IMR-90 (cell line): ENCODE measurements around the gene NEURL2. TPM values are rescaled to one million over a fixed set of nuclear protein-coding genes. Genes with fewer than 3 reads are reported as not detected.

ENCODE experiments used
- ATAC-seq: fragments of 200-7000 bp; cut with Tn5 transposase; 2 replicates; pipeline ENCODE4 v1.9.1; 2020; ENCODE audit warnings: low read depth, mild to moderate bottlenecking, moderate library complexity
- BruUV-seq: library from RNA; stranded (reverse); fragments of 400-500 nt; replicated peaks from 2 replicates; lab custom pipeline; 2021; lab: Mats Ljungman, UMichigan
- CTCF ChIA-PET: fragments of 300-600 bp; formaldehyde crosslinking; extraction: SDS; loops from one replicate; lab custom pipeline; 2021; ENCODE audit warnings: antibody characterized with exemption; lab: Yijun Ruan, JAX
- POLR2A ChIA-PET: fragments of 300-600 bp; sonication (Branson Sonifier 250); formaldehyde crosslinking; loops from one replicate; lab custom pipeline; 2022; ENCODE audit warnings: antibody characterized with exemption; ENCODE audit not compliant: unreplicated experiment; lab: Charles Lee
- DNase-seq: peaks from one replicate; pipeline ENCODE4 v3.0.0; 2013
- H2AFZ ChIP-seq: replicated peaks from 2 replicates; pipeline ENCODE3; 2013; ENCODE audit warnings: low read length, mild to moderate bottlenecking; ENCODE audit not compliant: poor library complexity
- H2AK5ac ChIP-seq: 2 replicates; pipeline ENCODE4 v1.6.1; 2013; ENCODE audit warnings: low read depth, low read length, inconsistent platforms
- H2AK9ac ChIP-seq: replicated peaks from 2 replicates; pipeline ENCODE3; 2013; ENCODE audit warnings: mild to moderate bottlenecking, low read depth, low read length, moderate library complexity; ENCODE audit not compliant: poor library complexity
- H2BK120ac ChIP-seq: 2 replicates; pipeline ENCODE4 v1.6.1; 2013; ENCODE audit warnings: low read depth, low read length, inconsistent platforms
- H2BK15ac ChIP-seq: 3 replicates; pipeline ENCODE4 v1.6.1; 2013; ENCODE audit warnings: low read depth, low read length, inconsistent platforms
- H2BK20ac ChIP-seq: 2 replicates; pipeline ENCODE4 v1.6.1; 2013; ENCODE audit warnings: low read depth, mild to moderate bottlenecking, inconsistent platforms, low read length, moderate library complexity
- H2BK5ac ChIP-seq: 2 replicates; pipeline ENCODE4 v1.6.1; 2013; ENCODE audit warnings: mild to moderate bottlenecking, low read depth, low read length, inconsistent platforms; ENCODE audit not compliant: poor library complexity, severe bottlenecking
- H3K14ac ChIP-seq: replicated peaks from 2 replicates; pipeline ENCODE4 v1.6.1; 2013; ENCODE audit warnings: low read depth, low read length, inconsistent platforms
- H3K18ac ChIP-seq: 2 replicates; pipeline ENCODE4 v1.6.1; 2013; ENCODE audit warnings: low read depth, low read length, control low read depth
- H3K23ac ChIP-seq: 2 replicates; pipeline ENCODE4 v1.6.1; 2013; ENCODE audit warnings: low read depth, low read length, inconsistent platforms
- H3K27ac ChIP-seq: 2 replicates; pipeline ENCODE4 v1.5.1; 2013; ENCODE audit warnings: mild to moderate bottlenecking, control low read depth, low read length; ENCODE audit not compliant: insufficient read depth
- H3K27me3 ChIP-seq: 2 replicates; pipeline ENCODE4 v1.6.1; 2013; ENCODE audit warnings: low read length; ENCODE audit not compliant: control insufficient read depth, insufficient read depth
- H3K36me3 ChIP-seq: 2 replicates; pipeline ENCODE4 v1.6.1; 2013; ENCODE audit warnings: low read length, mixed read lengths; ENCODE audit not compliant: control insufficient read depth, insufficient read depth
- H3K4ac ChIP-seq: 2 replicates; pipeline ENCODE4 v1.6.1; 2013; ENCODE audit warnings: low read depth, low read length, inconsistent platforms
- H3K4me1 ChIP-seq: 2 replicates; pipeline ENCODE4 v1.6.1; 2013; ENCODE audit warnings: low read length, mixed read lengths; ENCODE audit not compliant: control insufficient read depth, insufficient read depth
- H3K4me2 ChIP-seq: 2 replicates; pipeline ENCODE4 v1.6.1; 2013; ENCODE audit warnings: low read depth, mild to moderate bottlenecking, control low read depth, low read length, moderate library complexity
- H3K4me3 ChIP-seq: 2 replicates; pipeline ENCODE4 v1.5.1; 2013; ENCODE audit warnings: low read depth, mild to moderate bottlenecking, control low read depth, low read length, moderate library complexity; ENCODE audit not compliant: insufficient read depth
- H3K56ac ChIP-seq: 2 replicates; pipeline ENCODE4 v1.6.1; 2013; ENCODE audit warnings: low read length, inconsistent platforms; ENCODE audit not compliant: insufficient read depth; ENCODE audit errors: extremely low read depth
- H3K79me1 ChIP-seq, 2 experiments: 2 replicates each; pipeline ENCODE4 v1.6.1; 2013; ENCODE audit warnings: low read length in 2 of 2, inconsistent platforms in 1 of 2, low read depth in 1 of 2
- H3K9ac ChIP-seq: 2 replicates; pipeline ENCODE4 v1.6.1; 2013; ENCODE audit warnings: low read depth, low read length, control low read depth
- H3K9me1 ChIP-seq: 2 replicates; pipeline ENCODE4 v1.6.1; 2013; ENCODE audit warnings: low read length, inconsistent platforms; ENCODE audit not compliant: insufficient read depth
- H3K9me3 ChIP-seq: 2 replicates; pipeline ENCODE4 v1.6.1; 2013; ENCODE audit warnings: low read length; ENCODE audit not compliant: control insufficient read depth, insufficient read depth
- H4K20me1 ChIP-seq: 2 replicates; pipeline ENCODE4 v1.6.1; 2013; ENCODE audit warnings: low read length, inconsistent platforms; ENCODE audit not compliant: insufficient read depth
- H4K5ac ChIP-seq: 2 replicates; pipeline ENCODE4 v1.6.1; 2013; ENCODE audit warnings: mild to moderate bottlenecking, low read depth, low read length, control low read depth
- H4K8ac ChIP-seq, 2 experiments: 2 replicates each; pipeline ENCODE4 v1.6.1; 2013; ENCODE audit warnings: low read depth in 2 of 2, low read length in 2 of 2, control low read depth in 1 of 2, inconsistent platforms in 1 of 2
- H4K91ac ChIP-seq: 2 replicates; pipeline ENCODE4 v1.6.1; 2013; ENCODE audit warnings: low read depth, low read length, inconsistent platforms; ENCODE audit not compliant: insufficient read depth
- BHLHE40 ChIP-seq: fragments of 150-350 bp; IDR thresholded peaks from 2 replicates; pipeline ENCODE4 v1.6.1; 2016; ENCODE audit warnings: mild to moderate bottlenecking, low read depth, low read length
- CEBPB ChIP-seq: IDR thresholded peaks from 2 replicates; pipeline ENCODE4 v1.6.1; 2012; ENCODE audit warnings: low read depth, low read length, improper control_type of control experiment
- CHD1 ChIP-seq: IDR thresholded peaks from 2 replicates; pipeline ENCODE4 v1.6.1; 2012; ENCODE audit warnings: low read depth, low read length, improper control_type of control experiment
- CTCF ChIP-seq: conservative IDR thresholded peaks from 2 replicates; pipeline ENCODE4 v1.5.1; 2012; ENCODE audit warnings: mild to moderate bottlenecking, low read depth, low read length, improper control_type of control experiment
- ELK1 ChIP-seq: fragments of 150-350 bp; IDR thresholded peaks from 2 replicates; pipeline ENCODE4 v1.6.1; 2016; ENCODE audit warnings: low read depth, mild to moderate bottlenecking, low read length, moderate library complexity, borderline replicate concordance
- FOS ChIP-seq: fragments of 150-350 bp; IDR thresholded peaks from 2 replicates; pipeline ENCODE4 v1.6.1; 2016; ENCODE audit warnings: low read depth, low read length
- MAFK ChIP-seq: IDR thresholded peaks from 2 replicates; pipeline ENCODE4 v1.6.1; 2012; ENCODE audit warnings: low read depth, low read length, improper control_type of control experiment
- MAZ ChIP-seq: IDR thresholded peaks from 2 replicates; pipeline ENCODE4 v1.6.1; 2012; ENCODE audit warnings: low read depth, mild to moderate bottlenecking, low read length, improper control_type of control experiment, moderate library complexity, borderline replicate concordance
- MXI1 ChIP-seq: IDR thresholded peaks from 2 replicates; pipeline ENCODE4 v1.6.1; 2012; ENCODE audit warnings: low read depth, mild to moderate bottlenecking, low read length, moderate library complexity, borderline replicate concordance
- NFE2L2 ChIP-seq: fragments of 150-350 bp; IDR thresholded peaks from 2 replicates; pipeline ENCODE4 v1.6.1; 2016; ENCODE audit warnings: low read depth, mild to moderate bottlenecking, low read length
- POLR2A ChIP-seq: IDR thresholded peaks from 2 replicates; pipeline ENCODE4 v1.6.1; 2012; ENCODE audit warnings: mild to moderate bottlenecking, low read depth, low read length
- RAD21 ChIP-seq: IDR thresholded peaks from 2 replicates; pipeline ENCODE4 v1.6.1; 2012; ENCODE audit warnings: low read length, improper control_type of control experiment
- RCOR1 ChIP-seq: IDR thresholded peaks from 2 replicates; pipeline ENCODE4 v1.6.1; 2012; ENCODE audit warnings: mild to moderate bottlenecking, low read length, improper control_type of control experiment; ENCODE audit not compliant: insufficient replicate concordance
- RFX5 ChIP-seq: IDR thresholded peaks from 2 replicates; pipeline ENCODE4 v1.8.0; 2012; ENCODE audit warnings: low read depth, mild to moderate bottlenecking, low read length, moderate library complexity
- SMC3 ChIP-seq: fragments of 150-350 bp; IDR thresholded peaks from 2 replicates; pipeline ENCODE4 v1.6.1; 2016; ENCODE audit warnings: low read depth, mild to moderate bottlenecking, antibody characterized with exemption, low read length, moderate library complexity
- USF2 ChIP-seq: fragments of 150-350 bp; IDR thresholded peaks from 2 replicates; pipeline ENCODE4 v1.6.1; 2017; ENCODE audit warnings: mild to moderate bottlenecking, antibody characterized with exemption, low read length, low read depth
- WGBS, 2 experiments: methylation state at CpG; one replicate each; pipeline versions ENCODE4 v1.1.5 to v1.1.7; 2013; ENCODE audit warnings: missing lambda C conversion rate in 2 of 2; ENCODE audit not compliant: insufficient read length in 1 of 2; ENCODE audit errors: extremely low coverage in 2 of 2; 5-methylcytosine and 5-hydroxymethylcytosine counted together
- dilution Hi-C: fragments of 300-500 bp; cut with HindIII; formaldehyde crosslinking; loops from one replicate; pipeline ENCODE4 v1.14.3; 2018; ENCODE audit warnings: low sequenced_read_pairs; ENCODE audit not compliant: unreplicated experiment
- in situ Hi-C: fragments of 300-500 bp; cut with MboI; formaldehyde crosslinking; loops from 3 replicates; pipeline ENCODE4 v1.14.3; 2019; ENCODE audit warnings: low sequenced_read_pairs, inconsistent platforms, mixed read lengths
- intact Hi-C: fragments of 100-400 bp; cut with micrococcal nuclease; formaldehyde crosslinking; loops from 2 replicates; pipeline ENCODE4 v1.10.0; 2022
- polyA plus RNA-seq, 3 experiments: library from polyadenylated mRNA; depleted of rRNA; stranded (reverse); fragments of >200 nt; gene quantifications; 2 replicates each; pipeline ENCODE4 v1.2.3, GENCODE V29; 2012; ENCODE audit warnings: low replicate concordance in 1 of 3
- total RNA-seq: library from RNA; depleted of rRNA; stranded (reverse); fragments of >200 nt; gene quantifications from 2 replicates; pipeline ENCODE4 v1.2.3, GENCODE V29; 2012

Gene NEURL2
- total and polyA plus RNA-seq, 2 of the 4 experiments (the other 2 are of a cell fraction): 1.1 to 2.5 TPM

- Histone ChIP-seq H3K4me3 (no peak overlapping the region), H3K36me3 (peaks cover 38% of the 10 kb centered on the region), H2BK120ac (no peak overlapping the region), H3K4ac (no peak overlapping the region), H3K9me3 (no peaks in the 10 kb centered on the region), H3K9me1 (0 out of 2 replicates have a peak, but pooled peaks cover 4% of the 10 kb centered on the region), H2BK15ac (no peak overlapping the region), H2BK20ac (no peak overlapping the region), H3K27me3 (no peaks in the 10 kb centered on the region), H3K9ac (no peak overlapping the region), H4K20me1 (peaks cover 15% of the 10 kb centered on the region), H4K8ac (no peak overlapping the region), H3K27ac (no peak overlapping the region), H2AFZ (no peak overlapping the region), H4K91ac (no peak overlapping the region), H3K56ac (no peak overlapping the region), H2BK5ac (no peak overlapping the region), H3K18ac (no peak overlapping the region), H3K79me1 (peaks cover 28 to 53% of the 10 kb centered on the region in 2 experiments), H4K5ac (no peak overlapping the region), H2AK9ac (no peak overlapping the region), H2AK5ac (no peak overlapping the region), H3K4me2 (no peak overlapping the region), H3K14ac (no peak overlapping the region), H3K4me1 (peaks cover 5% of the 10 kb centered on the region), H3K23ac (no peak overlapping the region)
- CTCF ChIA-PET: interaction anchor here (1.0 kb wide), 1 partner anchor 11 kb away, joined by 4 read pairs; no protein-coding TSS in a partner anchor
- no peak for TF ChIP-seq MAZ
- TF ChIP-seq RAD21: no peak
- TF ChIP-seq CTCF: no peak
- TF ChIP-seq MXI1: no peak
- TF ChIP-seq ELK1: no peak
- no peak for TF ChIP-seq BHLHE40
- TF ChIP-seq NFE2L2: no peak
- TF ChIP-seq USF2: no peak
- TF ChIP-seq FOS: no peak
- no peak for TF ChIP-seq POLR2A
- TF ChIP-seq MAFK: no peak
- TF ChIP-seq RCOR1: no peak
- TF ChIP-seq RFX5: no peak
- TF ChIP-seq CEBPB: no peak
- no peak for TF ChIP-seq SMC3
- TF ChIP-seq CHD1: no peak
- BruUV-seq: no TSS peak
- 100% methylated on average over 1 of the region's 2 CpGs; no CpG with 5 or more reads in 1 of the 2 experiments for WGBS, 2 experiments
- in situ Hi-C loops: no loop called here
- ATAC-seq (no peak), DNase-seq (peak; percentile 48)
- dilution Hi-C loops: no loop called here
- POLR2A ChIA-PET: no interaction called here
- intact Hi-C loops: loop anchor here (10.0 kb wide), 1 partner anchor 103 kb away; the partner anchor contains the start of gene SNX21
Observed at GRCh38 chr20:45937765-45938164, 46.8 kb upstream of the NEURL2 start.
